Fibroblast of skin of back (primary cell): ENCODE results near the gene MIEN1.
A peak's percentile ranks its signal among the peaks of the same experiment; 100 is the strongest.

Source experiments
- DNase-seq: peaks from one replicate; pipeline ENCODE4 v3.0.0-alpha.2; 2013

MIEN1 gene

DNA sequence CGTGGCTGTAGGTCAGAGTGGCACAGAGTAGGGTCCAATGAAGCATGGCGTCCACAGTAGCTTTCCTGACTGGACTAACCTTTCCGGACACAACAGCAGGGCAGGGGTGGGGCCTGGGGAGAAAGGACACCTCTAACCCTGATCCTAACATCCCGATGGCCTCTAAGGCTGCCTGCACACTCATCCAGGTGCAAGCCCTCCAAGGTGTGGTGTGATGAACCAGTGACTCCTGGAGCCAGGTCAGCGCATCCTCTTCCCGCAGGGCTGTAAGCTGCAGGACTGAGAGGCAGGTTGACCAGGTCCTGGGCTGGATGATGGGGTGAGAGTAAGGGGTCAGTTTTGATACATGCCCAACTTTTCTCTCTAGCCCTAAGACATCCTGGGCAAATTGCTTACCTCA lies 33.6 kb downstream of the MIEN1 start:
- no peak for DNase-seq

DNA sequence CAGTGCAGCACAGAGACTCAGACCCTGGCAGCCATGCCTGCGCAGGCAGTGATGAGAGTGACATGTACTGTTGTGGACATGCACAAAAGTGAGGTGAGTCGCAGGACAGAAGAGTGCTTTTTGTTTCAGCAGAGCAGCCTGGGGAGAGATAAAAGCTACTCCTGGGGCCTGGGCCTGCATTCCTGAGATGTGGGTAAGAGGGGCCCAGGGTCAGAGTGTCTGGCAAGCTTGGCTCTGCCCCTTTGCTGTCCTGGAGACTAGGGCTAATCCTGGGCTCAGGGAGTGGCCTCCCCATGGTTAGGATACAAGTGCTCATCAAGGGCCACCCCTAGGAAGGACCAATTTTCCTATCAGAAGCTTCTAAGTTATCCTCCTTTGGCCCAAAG lies 35.2 kb downstream of the MIEN1 start:
- no peak for DNase-seq

DNA sequence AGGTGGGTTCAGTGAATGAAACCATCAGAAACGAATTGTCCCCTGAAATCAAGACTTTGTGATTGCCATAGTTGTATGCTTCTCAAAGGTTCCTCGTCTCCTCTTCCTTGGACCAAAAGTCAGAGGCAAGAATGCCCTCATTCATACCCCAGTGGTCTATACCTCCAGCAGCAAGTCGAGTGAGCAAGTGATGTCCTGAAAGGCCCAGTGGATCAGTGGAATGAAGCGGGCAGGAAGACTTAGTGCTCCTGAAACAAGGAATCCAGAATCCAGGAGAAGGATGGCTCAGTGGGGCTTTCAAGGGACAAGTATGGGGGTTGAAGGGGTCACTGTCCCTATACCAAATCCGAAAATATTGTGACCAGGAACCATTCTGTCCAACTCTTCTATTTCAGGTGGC lies 35.7 kb downstream of the MIEN1 start:
- no peak for DNase-seq

DNA sequence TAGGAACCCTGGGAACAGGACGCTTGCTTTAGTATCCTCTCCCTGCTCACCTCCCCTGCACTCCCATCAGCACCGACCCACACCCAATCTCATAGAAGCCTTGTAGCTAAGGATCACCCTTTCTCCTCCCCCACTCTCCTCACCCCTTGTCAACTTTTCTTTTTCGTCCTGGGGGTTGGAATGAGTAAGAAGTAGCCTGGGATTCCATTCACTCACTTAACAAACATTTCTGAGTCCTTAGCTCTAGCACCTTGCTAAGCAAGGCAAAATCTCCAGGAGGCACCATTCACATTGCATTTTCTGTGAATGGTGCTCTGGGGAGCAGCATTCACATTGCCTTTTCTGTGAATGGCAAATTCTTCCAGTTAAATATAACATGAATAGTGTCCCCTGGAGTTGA lies 41.4 kb downstream of the MIEN1 start:
- no peak for DNase-seq

DNA sequence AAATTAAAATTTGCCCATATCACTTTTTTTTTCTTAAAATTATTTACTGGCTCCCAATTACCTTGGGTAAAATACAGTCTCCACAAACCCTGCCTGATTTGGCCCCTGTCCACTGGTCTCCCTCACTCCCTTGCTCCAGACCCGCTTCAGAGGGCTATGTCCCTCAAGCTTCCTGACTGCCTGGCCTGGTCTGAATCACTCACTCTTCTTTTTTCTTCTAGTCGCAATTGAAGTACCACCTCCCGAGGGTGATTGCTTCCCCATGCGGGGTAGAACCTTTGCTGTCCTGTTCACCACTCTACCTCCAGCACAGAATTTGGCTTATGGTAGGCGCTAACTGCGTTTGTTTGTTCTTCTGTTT lies 41.9 kb downstream of the MIEN1 start:
- no peak for DNase-seq

DNA sequence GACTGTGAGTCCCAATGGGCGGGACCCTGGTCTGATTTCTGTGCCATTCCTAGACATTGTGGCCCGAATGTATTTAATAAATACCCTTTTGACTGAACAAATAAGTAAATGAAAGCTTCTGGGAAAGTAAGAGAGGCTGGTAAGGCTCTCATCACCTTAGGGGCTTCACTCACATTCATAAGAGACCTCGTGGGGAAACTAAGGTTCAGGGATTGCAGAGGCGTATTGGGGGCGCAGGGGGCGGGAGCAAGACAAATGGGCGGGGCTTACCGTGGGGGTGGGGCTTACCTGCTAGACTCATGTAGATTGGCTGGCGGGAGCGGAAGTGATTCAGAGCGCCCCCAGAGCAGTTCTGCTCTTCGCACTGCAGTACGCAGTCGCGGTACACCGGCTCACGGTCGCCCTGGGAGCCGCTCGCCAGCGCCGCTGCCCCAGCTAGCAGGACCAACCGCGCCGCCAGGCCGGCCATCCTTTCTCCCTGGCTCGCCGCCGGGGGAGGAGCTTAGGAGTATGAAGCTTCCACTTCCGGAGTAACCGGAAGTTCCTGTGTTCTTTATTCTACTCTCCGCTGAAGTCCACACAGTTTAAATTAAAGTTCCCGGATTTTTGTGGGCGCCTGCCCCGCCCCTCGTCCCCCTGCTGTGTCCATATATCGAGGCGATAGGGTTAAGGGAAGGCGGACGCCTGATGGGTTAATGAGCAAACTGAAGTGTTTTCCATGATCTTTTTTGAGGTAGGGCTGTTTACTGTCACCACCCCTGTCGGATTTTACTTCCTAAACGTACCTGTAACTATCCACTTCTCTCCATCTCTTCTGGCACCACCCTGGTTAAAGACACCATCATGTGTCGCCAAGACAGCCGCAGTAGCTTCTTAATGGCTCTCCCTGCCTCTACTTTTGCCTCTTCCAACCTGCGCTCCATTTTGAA lies 42.5 kb downstream of the MIEN1 start, which contains the start of gene PGAP3:
TSS of gene PGAP3 (minus strand) at position 512 of the 929 bp plus-strand sequence. CDS start at position 469, 43 bp downstream.
- peak; percentile 91 for DNase-seq

DNA sequence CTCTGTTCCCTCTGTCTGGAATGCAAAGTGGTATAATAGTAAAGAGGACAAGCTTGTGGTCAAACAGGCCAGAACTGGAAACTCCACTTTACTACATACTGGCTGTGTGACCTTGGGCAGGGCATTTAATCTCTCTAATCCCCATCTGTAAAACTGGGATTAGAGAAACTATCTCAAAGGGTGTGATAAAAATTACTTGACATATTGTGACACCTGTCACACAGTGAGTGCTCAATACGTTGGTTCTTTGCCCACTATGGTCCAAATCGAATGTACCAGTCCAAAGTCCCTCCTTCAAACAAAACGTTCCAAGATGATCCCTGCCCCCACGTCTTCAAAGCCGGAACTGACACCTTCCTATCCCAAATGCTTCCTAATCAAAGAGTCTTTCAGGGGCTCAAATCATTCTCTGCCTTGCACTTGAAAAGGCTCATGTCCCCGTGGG lies 43.2 kb downstream of the MIEN1 start:
- no peak for DNase-seq

DNA sequence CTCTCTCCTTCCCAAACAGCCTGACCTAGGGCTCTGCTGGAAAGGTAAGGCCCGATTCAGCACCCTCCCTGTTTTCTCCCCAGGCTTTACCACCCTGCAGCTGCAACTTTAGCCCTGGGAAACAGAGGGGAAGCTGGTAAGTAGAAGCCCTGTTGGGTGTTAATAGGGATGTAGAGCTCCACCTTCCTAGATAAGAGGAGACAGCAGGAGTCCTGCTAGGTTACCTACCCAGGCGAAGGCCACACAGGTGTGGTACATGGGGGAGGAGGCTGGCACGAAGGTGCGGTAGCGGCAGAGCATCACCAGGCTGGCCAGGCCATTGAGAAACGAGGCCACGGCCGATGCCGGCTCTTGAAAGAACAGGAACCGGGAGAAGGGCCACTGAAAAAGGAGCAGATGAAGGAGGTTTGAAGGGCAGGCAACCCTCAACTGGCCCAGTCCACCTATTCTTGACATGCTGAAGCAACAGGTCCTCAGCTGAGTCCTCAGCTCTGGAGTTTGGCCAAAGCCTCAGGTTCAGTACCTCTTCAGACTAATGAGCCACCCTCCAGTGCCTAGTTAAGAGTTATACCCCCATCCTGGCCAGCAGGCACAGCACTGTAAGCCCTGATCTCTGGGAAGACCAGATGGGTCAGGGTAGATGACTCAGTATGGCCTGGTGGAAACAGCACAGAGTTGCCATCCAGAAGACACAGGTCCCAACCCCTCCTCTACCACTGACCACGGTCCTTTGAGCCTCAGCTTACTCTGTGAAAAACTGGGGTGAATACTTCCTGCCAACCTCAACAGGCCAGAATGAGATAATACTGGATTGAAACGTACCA lies 45.8 kb downstream of the MIEN1 start:
- no peak for DNase-seq

DNA sequence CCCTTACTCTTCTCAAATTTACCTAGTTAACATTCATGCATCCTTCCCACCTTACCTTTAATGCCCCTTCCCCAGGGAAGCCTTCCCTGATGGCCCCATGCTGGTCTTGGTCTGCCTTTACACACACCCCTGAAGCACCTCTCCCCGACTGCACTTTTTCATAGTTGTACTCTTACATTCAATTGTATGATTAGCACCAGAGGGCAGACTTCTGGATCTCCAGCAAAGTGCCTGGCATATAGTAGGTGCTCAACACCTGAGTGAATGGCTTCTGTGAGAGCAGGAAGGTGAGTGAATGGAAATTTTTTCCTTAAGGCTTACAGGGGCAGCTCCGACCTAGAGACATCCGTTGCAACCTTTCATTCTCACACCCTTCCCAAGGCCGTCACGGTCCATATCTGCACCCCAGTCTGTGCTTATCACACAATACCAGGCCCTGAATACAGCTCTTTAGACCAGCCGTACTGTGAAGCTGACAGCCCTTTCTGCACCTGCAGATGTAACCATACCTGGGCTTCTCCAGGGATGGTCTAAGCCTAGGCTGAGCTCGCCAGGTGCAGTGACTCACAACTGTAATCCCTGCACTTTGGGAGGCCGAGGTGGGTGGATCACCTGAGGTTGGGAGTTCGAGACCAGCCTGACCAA lies 46.9 kb downstream of the MIEN1 start:
- no peak for DNase-seq

DNA sequence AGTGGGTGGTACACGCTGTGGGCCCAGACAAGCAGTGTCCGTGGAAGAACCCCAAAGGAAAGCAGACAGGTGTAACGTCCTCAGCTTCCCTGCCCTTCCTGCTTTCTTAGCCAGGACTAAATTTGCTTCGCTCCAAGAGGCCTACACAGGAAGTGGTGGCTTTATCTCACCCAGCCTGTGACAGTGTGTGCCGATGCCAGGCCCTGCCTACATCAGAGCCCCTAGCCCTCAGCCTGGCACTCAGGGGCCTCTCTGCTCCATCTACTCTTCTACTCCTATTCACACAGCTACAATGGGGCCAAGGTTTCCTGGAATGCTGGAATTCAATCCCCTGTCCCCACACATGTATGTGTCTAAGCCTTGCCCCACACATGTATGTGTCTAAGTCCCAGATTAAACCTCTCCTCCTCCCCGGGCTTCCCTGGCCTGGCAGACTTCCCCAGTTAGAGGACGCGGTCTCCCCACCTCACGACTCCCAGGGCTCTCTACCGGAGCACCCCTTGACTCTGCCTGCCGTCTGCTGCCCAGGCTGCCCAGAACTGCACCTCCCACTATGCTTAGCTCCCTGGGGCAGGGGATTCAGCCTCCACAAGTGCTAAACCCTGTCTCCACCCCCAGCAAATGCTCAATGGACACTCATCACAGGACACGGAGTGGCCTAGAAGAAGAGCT lies 50.7 kb downstream of the MIEN1 start:
- DNase-seq: no peak
